T-cell (primary cell): ENCODE data around the gene CLEC16A. TPM values are rescaled to one million over a fixed set of nuclear protein-coding genes. Genes with fewer than 3 reads are reported as not detected.
A peak's percentile ranks its signal among the peaks of the same experiment; 100 is the strongest.

ENCODE experiments used
- ATAC-seq, 4 experiments: fragments of 200-7000 bp in 3 of 4; fragments of 150-1000 bp in 1 of 4; cut with Tn5 transposase; replicated peaks in 1 of 4; 1 replicate in 3 of 4; 2 replicates in 1 of 4; pipeline ENCODE4 v1.10.0; 2021; ENCODE audit warnings: moderate library complexity in 3 of 4, mild to moderate bottlenecking in 2 of 4, moderate number of reproducible peaks in 1 of 4
- CTCF ChIA-PET, 2 donors: fragments of 300-600 bp; sonication (Branson Sonifier 250); formaldehyde crosslinking; loops; one replicate each; lab custom pipeline; 2022; ENCODE audit warnings: antibody characterized with exemption in 2 of 2; lab: Charles Lee
- POLR2A ChIA-PET, 2 donors: fragments of 300-600 bp; sonication (Branson Sonifier 250); formaldehyde crosslinking; loops; one replicate each; lab custom pipeline; 2022; ENCODE audit warnings: antibody characterized with exemption in 2 of 2; lab: Charles Lee
- DNase-seq, 35 experiments: peaks; one replicate each; pipeline versions ENCODE4 v3.0.0 to v3.0.0-alpha.2; 2013 to 2023
- H3K27ac ChIP-seq: one replicate; pipeline ENCODE4 v1.5.1; 2013; ENCODE audit warnings: low read length
- H3K27me3 ChIP-seq, 2 experiments: replicated peaks in 1 of 2; 1 replicate in 1 of 2; 2 replicates in 1 of 2; pipeline versions ENCODE4 v1.6.1 to v1.7.0; 2013; ENCODE audit warnings: low read length in 1 of 2, mixed read lengths in 1 of 2; ENCODE audit not compliant: control insufficient read depth in 2 of 2, insufficient read depth in 2 of 2; ENCODE audit errors: extremely low read depth in 1 of 2
- H3K36me3 ChIP-seq, 2 donors: 1 replicate in 1 of 2; 2 replicates in 1 of 2; pipeline versions ENCODE4 v1.6.1 to v1.7.0; 2013; ENCODE audit warnings: low read length in 1 of 2; ENCODE audit not compliant: control insufficient read depth in 2 of 2, insufficient read depth in 1 of 2; ENCODE audit errors: extremely low read depth in 1 of 2
- H3K4me1 ChIP-seq, 2 experiments: 1 replicate in 1 of 2; 2 replicates in 1 of 2; pipeline versions ENCODE4 v1.6.1 to v1.7.0; 2013; ENCODE audit warnings: low read length in 2 of 2, mixed read lengths in 1 of 2; ENCODE audit not compliant: insufficient read depth in 2 of 2, control insufficient read depth in 1 of 2; ENCODE audit errors: extremely low read depth in 1 of 2
- H3K4me3 ChIP-seq, 2 donors: 1 replicate in 1 of 2; 2 replicates in 1 of 2; pipeline versions ENCODE4 v1.5.1 to v1.7.0; 2013; ENCODE audit warnings: mild to moderate bottlenecking in 2 of 2, low read length in 1 of 2, moderate library complexity in 1 of 2; ENCODE audit not compliant: control insufficient read depth in 1 of 2; ENCODE audit errors: extremely low read depth in 1 of 2
- H3K9me3 ChIP-seq: 2 replicates; pipeline ENCODE4 v1.7.0; 2013
- H3K27ac Mint-ChIP-seq, 2 donors: one replicate each; pipeline ENCODE4 v1.8.0; 2020 to 2021; ENCODE audit warnings: mild to moderate bottlenecking in 2 of 2, mixed read lengths in 2 of 2
- H3K27me3 Mint-ChIP-seq, 2 donors: one replicate each; pipeline ENCODE4 v1.8.0; 2021 to 2022; ENCODE audit warnings: mixed read lengths in 2 of 2
- H3K36me3 Mint-ChIP-seq: one replicate; pipeline ENCODE4 v1.8.0; 2021; ENCODE audit warnings: mixed read lengths
- H3K4me1 Mint-ChIP-seq, 3 donors: one replicate each; pipeline ENCODE4 v1.8.0; 2020 to 2022; ENCODE audit warnings: mixed read lengths in 3 of 3, mild to moderate bottlenecking in 1 of 3
- H3K4me3 Mint-ChIP-seq, 3 donors: one replicate each; pipeline ENCODE4 v1.8.0; 2020 to 2022; ENCODE audit warnings: mild to moderate bottlenecking in 3 of 3, mixed read lengths in 3 of 3, moderate library complexity in 3 of 3
- H3K9me3 Mint-ChIP-seq, 3 donors: one replicate each; pipeline ENCODE4 v1.8.0; 2020 to 2022; ENCODE audit warnings: mixed read lengths in 3 of 3
- WGBS: methylation state at CpG from one replicate; pipeline ENCODE4 v1.1.5; 2013; ENCODE audit warnings: missing lambda C conversion rate; ENCODE audit not compliant: insufficient coverage; 5-methylcytosine and 5-hydroxymethylcytosine counted together
- total RNA-seq, 35 experiments: library from RNA in 6 of 35; stranded (reverse) in 6 of 35; fragments of 120-200 nt in 1 of 35; gene quantifications; one replicate each; pipeline versions ENCODE4 v1.2.1 to v1.2.4 and lab custom pipeline; 2013 to 2026

The CLEC16A gene
- total RNA-seq, 5 donors from 2014 or later (not counting 1 experiment from before 2014, with no cell fraction given): 27.4 to 34.6 (median 28.7) TPM

DNA sequence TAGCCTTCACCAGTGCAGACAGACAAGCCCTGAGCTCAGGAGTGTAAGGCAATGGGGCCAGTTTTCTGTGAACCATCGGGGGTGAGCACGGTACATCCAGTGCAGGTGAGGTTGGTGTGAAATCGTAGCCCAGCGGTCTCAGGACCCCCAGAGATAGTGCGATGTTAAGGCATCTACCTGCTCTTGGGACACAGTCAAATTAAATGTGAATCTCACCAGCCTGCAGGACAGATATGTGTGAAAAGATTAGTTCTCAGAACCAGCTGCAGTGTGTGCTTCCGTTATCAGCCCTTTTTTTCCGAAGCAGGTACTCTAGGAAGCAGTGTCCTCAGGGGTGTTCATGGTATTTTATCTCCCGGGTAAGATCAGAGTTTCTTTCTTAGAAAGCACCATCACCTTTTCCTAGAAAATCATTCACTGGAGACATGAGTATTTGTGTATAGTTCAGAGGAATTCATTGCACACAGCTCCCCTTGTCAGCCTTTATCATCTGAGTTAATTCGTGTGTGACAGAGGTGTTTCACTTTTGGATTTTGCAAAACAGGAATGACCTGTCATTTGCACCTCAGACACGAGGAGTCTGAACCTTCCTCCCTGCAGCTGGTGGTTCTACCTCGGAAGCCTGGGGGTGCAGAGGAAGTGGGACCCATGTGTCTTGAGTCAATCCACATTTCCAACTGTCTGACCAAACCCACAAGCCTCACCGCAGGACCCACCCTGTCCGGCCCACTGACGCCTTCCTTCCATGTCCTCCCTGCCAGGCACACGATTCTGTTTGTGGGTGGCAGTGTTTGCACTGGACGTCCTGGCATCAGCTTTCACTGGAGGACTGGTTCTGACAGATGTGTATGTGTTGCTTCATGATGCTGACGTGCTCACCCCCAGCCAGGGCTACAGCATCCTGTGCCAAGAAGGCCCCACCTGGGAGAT is 107.8 kb downstream of the CLEC16A start:
- H3K4me1 Mint-ChIP-seq: peaks cover 46 to 51% (median 49%) of the 10 kb centered on the region in 3 donors
- 33% methylated on average over 10 of the region's 17 CpGs for WGBS
- ChIA-PET POLR2A (no interaction called here), CTCF (no interaction called here)
- Histone ChIP-seq H3K36me3 (peaks cover 15 to 27% of the 10 kb centered on the region in 2 donors), H3K9me3 (no peaks in the 10 kb centered on the region), H3K27ac (peak overlapping the region; percentile 44), H3K4me3 (no peak overlapping the region), H3K4me1 (peaks cover 8 to 26% of the 10 kb centered on the region in 2 experiments), H3K27me3 (no peaks in the 10 kb centered on the region)
- peak overlapping the region in 2 of 3 donors; percentile 22 to 62 for H3K4me3 Mint-ChIP-seq
- no peaks in the 10 kb centered on the region for H3K9me3 Mint-ChIP-seq
- peak overlapping the region; percentile 46 to 69 for H3K27ac Mint-ChIP-seq
- DNase-seq (peak in 29 of 35 experiments; percentile 3 to 49 (median 13)), ATAC-seq (peak; percentile 74 to 80 (median 76))
- H3K27me3 Mint-ChIP-seq: no peaks in the 10 kb centered on the region
- H3K36me3 Mint-ChIP-seq: peaks cover 46% of the 10 kb centered on the region

DNA sequence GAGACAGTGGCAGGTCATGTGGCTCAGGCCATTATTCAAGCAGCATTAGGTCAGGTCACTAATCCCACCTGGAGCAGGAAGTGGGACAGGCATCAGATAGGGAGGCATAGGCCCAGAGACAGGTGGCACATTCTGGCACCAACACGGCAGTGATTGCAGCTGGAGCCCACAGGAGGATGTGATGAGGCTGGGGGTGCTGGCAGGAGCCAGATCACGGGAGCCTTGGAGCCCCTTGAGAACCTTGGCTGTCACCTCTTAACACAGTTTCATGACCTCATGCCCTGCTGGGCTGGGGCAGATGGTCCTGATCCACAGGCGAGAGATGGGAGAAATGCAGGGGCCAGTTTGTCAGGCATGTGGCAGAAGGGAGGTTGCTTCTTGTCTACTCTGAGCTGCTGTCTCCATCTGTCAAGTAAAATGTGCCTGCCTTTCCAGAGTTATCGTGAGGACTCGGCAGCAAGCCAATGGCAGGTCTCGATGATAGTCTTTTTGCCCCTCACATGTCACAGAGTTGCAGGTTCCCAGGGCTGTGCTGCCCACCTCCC is 109.6 kb downstream of the CLEC16A start:
- H3K4me3 Mint-ChIP-seq: no peak overlapping the region

DNA sequence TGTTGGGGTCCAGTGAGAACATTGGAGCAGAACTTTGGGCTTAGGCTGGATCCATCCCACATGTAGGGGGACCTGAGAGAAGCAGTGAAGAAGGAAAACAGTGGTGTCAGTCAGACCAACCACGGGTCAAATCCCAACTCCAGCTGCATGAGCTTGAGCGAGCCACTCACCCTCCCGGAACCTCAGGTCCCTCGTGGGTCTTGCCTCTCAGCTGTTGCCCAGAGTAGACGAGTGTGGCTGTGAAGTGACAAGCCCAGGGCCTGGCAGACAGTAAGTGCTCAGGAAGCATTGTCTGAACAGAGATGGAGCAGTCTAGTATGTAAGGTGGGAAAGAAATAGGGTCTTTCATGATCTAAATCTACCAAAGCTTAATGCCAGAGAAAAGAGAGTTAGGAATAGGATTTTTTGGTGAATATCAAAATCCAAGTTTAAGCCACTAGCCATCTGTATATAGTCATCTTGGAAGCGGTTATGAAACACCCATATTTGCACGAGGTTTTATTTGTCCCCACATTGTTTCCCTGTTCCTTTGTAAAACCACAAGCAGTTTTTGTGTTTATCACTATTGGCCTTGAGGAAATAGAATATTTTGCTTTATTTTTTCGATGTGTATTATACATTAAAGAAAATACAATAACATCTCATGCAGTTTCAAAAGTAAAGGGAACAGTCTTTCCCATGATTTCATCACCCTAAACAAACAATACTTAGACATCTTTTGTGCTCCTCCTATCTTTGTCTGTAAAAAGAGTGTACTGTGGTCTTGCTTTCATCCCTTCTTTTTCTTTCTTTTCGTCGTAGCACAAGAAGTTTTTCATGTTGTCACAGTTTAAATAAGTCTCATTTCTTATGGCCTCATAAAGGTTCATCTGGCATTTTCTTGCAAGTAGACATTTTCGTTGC is 112.0 kb downstream of the CLEC16A start:
- no peak for ATAC-seq
- H3K4me3 ChIP-seq: no peak overlapping the region
- Mint-ChIP-seq H3K27me3 (no peaks in the 10 kb centered on the region), H3K4me1 (peaks cover 32 to 36% (median 36%) of the 10 kb centered on the region in 3 donors), H3K9me3 (no peaks in the 10 kb centered on the region), H3K4me3 (no peak overlapping the region), H3K36me3 (peaks cover 46% of the 10 kb centered on the region), H3K27ac (peak overlapping the region in 1 of 2 donors; percentile 10)
- ChIA-PET POLR2A (no interaction called here), CTCF (interaction anchor here in 1 of 2 donors (0.6 kb wide), 1 partner anchor 20 kb away, joined by 3 read pairs; no protein-coding TSS in a partner anchor)
- H3K9me3 ChIP-seq: no peaks in the 10 kb centered on the region
- H3K36me3 ChIP-seq: peaks cover 5 to 39% of the 10 kb centered on the region in 2 donors
- no peaks in the 10 kb centered on the region for H3K27me3 ChIP-seq
- H3K27ac ChIP-seq: no peak overlapping the region
- DNase-seq: no peak
- peaks cover 8 to 17% of the 10 kb centered on the region in 2 experiments for H3K4me1 ChIP-seq
- 85% methylated on average over 5 of the region's 11 CpGs for WGBS

More for the DNA sequence above, 109.6 kb downstream of the CLEC16A start:
- Histone ChIP-seq H3K4me3 (no peak overlapping the region), H3K36me3 (peaks cover 7 to 22% of the 10 kb centered on the region in 2 donors), H3K27me3 (no peaks in the 10 kb centered on the region), H3K4me1 (peaks cover 8 to 26% of the 10 kb centered on the region in 2 experiments), H3K27ac (no peak overlapping the region), H3K9me3 (no peaks in the 10 kb centered on the region)
- CTCF ChIA-PET: interaction anchor here in 1 of 2 donors (1.1 kb wide), 1 partner anchor 70 kb away, joined by 5 read pairs; no protein-coding TSS in a partner anchor
- ATAC-seq (no peak), DNase-seq (no peak)
- Mint-ChIP-seq H3K27me3 (no peaks in the 10 kb centered on the region), H3K4me1 (peaks cover 46 to 51% (median 49%) of the 10 kb centered on the region in 3 donors), H3K9me3 (no peaks in the 10 kb centered on the region), H3K36me3 (peaks cover 39% of the 10 kb centered on the region), H3K27ac (peak overlapping the region; percentile 31 to 55)
- POLR2A ChIA-PET: no interaction called here
- WGBS: 96% methylated on average over 6 of the region's 6 CpGs

DNA sequence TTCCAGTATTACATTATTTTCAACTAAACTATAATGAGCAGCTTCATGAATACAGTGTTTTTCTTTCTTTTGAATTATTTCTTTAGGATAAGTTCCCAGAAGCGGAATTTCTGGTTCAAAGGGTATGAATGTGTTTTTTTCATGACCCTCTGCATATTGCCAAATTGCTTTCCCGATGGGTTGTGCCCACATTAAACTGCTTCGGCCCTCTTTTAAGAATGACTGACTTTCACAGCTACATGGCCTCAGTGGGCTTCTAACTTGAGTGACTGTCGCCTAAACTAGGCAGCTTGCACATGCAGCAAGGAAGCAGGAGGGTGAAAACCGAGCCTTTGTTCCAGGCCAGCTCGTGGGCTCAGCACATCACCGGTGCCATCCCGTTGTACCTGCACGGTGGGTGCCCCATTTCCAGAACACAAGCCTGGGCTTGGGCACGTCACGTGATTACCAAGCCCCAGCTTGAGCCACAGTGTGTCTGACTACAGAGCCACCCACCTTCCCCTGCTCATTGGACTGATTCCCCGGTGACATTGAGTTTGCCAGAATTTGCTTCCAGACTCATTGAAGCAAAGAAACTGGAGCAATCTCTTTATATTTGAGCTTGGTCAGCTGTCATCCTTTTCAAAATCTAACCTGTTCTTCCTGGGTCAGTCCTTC is 112.8 kb downstream of the CLEC16A start:
- Histone ChIP-seq H3K9me3 (no peaks in the 10 kb centered on the region), H3K27ac (no peak overlapping the region), H3K27me3 (no peaks in the 10 kb centered on the region), H3K36me3 (peaks cover 5 to 47% of the 10 kb centered on the region in 2 donors), H3K4me3 (no peak overlapping the region), H3K4me1 (peaks cover under 1 to 9% of the 10 kb centered on the region in 2 experiments)
- WGBS: 96% methylated on average over 10 of the region's 12 CpGs
- Mint-ChIP-seq H3K36me3 (peaks cover 50% of the 10 kb centered on the region), H3K4me1 (peaks cover 24 to 28% (median 28%) of the 10 kb centered on the region in 3 donors), H3K4me3 (no peak overlapping the region), H3K27ac (no peak overlapping the region), H3K27me3 (no peaks in the 10 kb centered on the region), H3K9me3 (no peaks in the 10 kb centered on the region)
- DNase-seq (no peak), ATAC-seq (no peak)
- CTCF ChIA-PET: interaction anchor here in 1 of 2 donors (0.6 kb wide), 1 partner anchor 14 kb away, joined by 4 read pairs; no protein-coding TSS in a partner anchor
- POLR2A ChIA-PET: no interaction called here

DNA sequence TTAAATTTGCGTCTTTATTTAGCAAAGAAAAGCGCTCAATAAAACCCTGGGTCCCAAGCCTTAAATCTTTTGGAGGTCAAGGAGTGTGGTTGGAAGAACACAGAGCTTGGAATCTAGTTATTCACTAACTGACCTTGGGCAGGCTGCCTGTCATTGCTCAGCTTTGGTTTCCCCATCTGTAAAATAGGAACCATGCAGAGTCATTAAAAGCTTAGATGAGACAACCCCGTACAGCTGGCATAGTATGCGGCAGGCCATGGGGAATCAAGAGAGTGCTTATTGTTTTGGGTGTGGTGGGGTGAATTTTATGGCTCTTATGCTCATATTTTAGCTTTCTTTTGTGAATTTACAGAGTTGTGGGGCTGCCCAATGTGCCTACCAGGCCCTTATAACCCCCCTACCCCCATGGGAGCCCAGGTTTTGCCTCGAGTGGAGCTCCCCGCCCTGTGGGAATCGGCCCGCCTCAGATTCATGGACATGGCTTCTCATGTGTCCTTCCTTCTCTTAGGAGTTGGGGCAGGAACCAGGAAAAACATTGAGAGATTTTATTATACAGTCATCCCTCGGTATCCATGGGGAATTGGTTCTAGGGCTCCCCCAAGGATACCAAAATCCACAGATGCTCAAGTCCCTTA is 113.5 kb downstream of the CLEC16A start:
- 100% methylated on average over 2 of the region's 9 CpGs for WGBS
- H3K9me3 Mint-ChIP-seq: no peaks in the 10 kb centered on the region

More for the DNA sequence above, 113.5 kb downstream of the CLEC16A start:
- Histone ChIP-seq H3K27me3 (no peaks in the 10 kb centered on the region), H3K27ac (no peak overlapping the region), H3K9me3 (no peaks in the 10 kb centered on the region), H3K4me1 (peaks cover 0 to 2% of the 10 kb centered on the region in 2 experiments), H3K4me3 (no peak overlapping the region), H3K36me3 (peaks cover 5 to 50% of the 10 kb centered on the region in 2 donors)
- no peak for ATAC-seq
- CTCF ChIA-PET: interaction anchor here in 1 of 2 donors (0.6 kb wide), 1 partner anchor 14 kb away, joined by 4 read pairs; no protein-coding TSS in a partner anchor
- Mint-ChIP-seq H3K36me3 (peaks cover 48% of the 10 kb centered on the region), H3K27ac (no peak overlapping the region), H3K4me3 (no peak overlapping the region), H3K4me1 (peaks cover 17 to 21% (median 21%) of the 10 kb centered on the region in 3 donors), H3K27me3 (no peaks in the 10 kb centered on the region)
- no peak for DNase-seq
- POLR2A ChIA-PET: no interaction called here
